Adrenal gland (tissue), 12 donors: ENCODE results near the gene AHCYL1. TPM values are rescaled to one million over a fixed set of nuclear protein-coding genes. Genes with fewer than 3 reads are reported as not detected.

ENCODE experiments used
- DNase-seq, 7 donors: peaks; one replicate each; pipeline ENCODE4 v3.0.0-alpha.2; 2019 to 2020
- H3K27ac ChIP-seq, 5 donors: fragments of 200-600 bp; sonication (generic) in 4 of 5; 1 replicate in 3 of 5; 2 replicates in 2 of 5; pipeline versions ENCODE4 v1.5.1 to v1.8.0; 2016 to 2020; ENCODE audit warnings: mild to moderate bottlenecking in 1 of 5
- H3K27me3 ChIP-seq: fragments of 200-600 bp; 2 replicates; pipeline ENCODE4 v1.8.0; 2021
- H3K36me3 ChIP-seq, 2 donors: fragments of 200-600 bp; replicated peaks in 1 of 2; 1 replicate in 1 of 2; 2 replicates in 1 of 2; pipeline versions ENCODE4 v1.5.1 to v1.8.0; 2018 to 2022
- H3K4me1 ChIP-seq, 2 donors: fragments of 200-600 bp; replicated peaks in 1 of 2; 1 replicate in 1 of 2; 2 replicates in 1 of 2; pipeline versions ENCODE4 v1.5.1 to v1.8.0; 2018 to 2021
- H3K4me3 ChIP-seq, 4 donors: fragments of 200-600 bp; sonication (generic) in 3 of 4; one replicate each; pipeline ENCODE4 v1.5.1; 2016 to 2018
- H3K9me3 ChIP-seq, 3 donors: fragments of 200-600 bp; sonication (generic) in 1 of 3; replicated peaks in 1 of 3; 1 replicate in 2 of 3; 2 replicates in 1 of 3; pipeline versions ENCODE4 v1.5.1 to v1.8.0; 2016 to 2021
- CTCF ChIP-seq, 6 experiments: fragments of 450-650 bp in 4 of 6; fragments of 200-600 bp in 2 of 6; sonication (generic) in 1 of 6; IDR thresholded peaks; 1 replicate in 5 of 6; 2 replicates in 1 of 6; pipeline versions ENCODE4 v1.5.1 to v1.8.0; 2016 to 2021; ENCODE audit warnings: antibody characterized with exemption in 6 of 6, mild to moderate bottlenecking in 2 of 6, moderate library complexity in 1 of 6
- POLR2A ChIP-seq, 2 donors: fragments of 450-650 bp; IDR thresholded peaks; one replicate each; pipeline ENCODE4 v1.6.1; 2017; ENCODE audit warnings: antibody characterized with exemption in 2 of 2, mild to moderate bottlenecking in 2 of 2, moderate library complexity in 1 of 2
- WGBS, 4 donors: extraction: QIAGEN DNeasy Blood & Tissue Kit in 2 of 4; methylation state at CpG; one replicate each; pipeline versions ENCODE4 v1.1.5 to v1.1.7; 2013 to 2017; 5-methylcytosine and 5-hydroxymethylcytosine counted together
- intact Hi-C, 2 donors: fragments of 100-400 bp; cut with DNase I; formaldehyde crosslinking; loops; one replicate each; pipeline versions ENCODE4 v1.14.1 to v1.15.0; 2022 to 2023
- polyA plus RNA-seq, 3 donors: library from polyadenylated mRNA; stranded (reverse); fragments of 200-250 nt in 2 of 3; fragments of 350-450 nt in 1 of 3; fragmentation: Illumina TruSeq in 1 of 3; extraction: RNeasy Lipid Tissue Mini Kit (QIAGEN cat#74804) in 1 of 3; gene quantifications; one replicate each; pipeline ENCODE4 v1.2.3, GENCODE V29; 2013 to 2014
- total RNA-seq, 9 donors: library from RNA; depleted of rRNA in 4 of 9; stranded (reverse); fragments of >200 nt in 4 of 9; fragments of 120-200 nt in 1 of 9; fragmentation: NEBNext Ultra II Directional in 1 of 9; extraction: Animal tissue kit (Norgen Biotek cat#: 25700) in 1 of 9; gene quantifications; one replicate each; pipeline versions ENCODE4 v1.1.0 to v1.2.4, GENCODE V29; 2013 to 2023
- donor health status: healthy with polysubstance abuse.
- donor health status: Bipolar disorder and iron deficiency.
- donor health status: DM: yes; HTN: yes; CAD: no.
- donor health status: DM: no; HTN: no; CAD: no.
- donor health status: DM: no; HTN: no; CAD: no.
- donor health status: DM: yes; HTN: yes; CAD: no.

Gene AHCYL1
- total and polyA plus RNA-seq, 12 donors, result 33.5 to 172 (median 95.3) TPM

GRCh38 chr1:110065841-110066240 lies 81.3 kb downstream of the AHCYL1 start:
- no peak for DNase-seq

GRCh38 chr1:110067479-110067892 lies 82.9 kb downstream of the AHCYL1 start:
- no peak for TF ChIP-seq CTCF (IDR thresholded peaks at IDR 0.05)
- no peak for TF ChIP-seq POLR2A (IDR thresholded peaks at IDR 0.05)
- DNase-seq, result no peak
- intact Hi-C loops, result no loop called here
- Histone ChIP-seq H3K27ac (no peak overlapping the region), H3K9me3 (no peaks in the 10 kb centered on the region), H3K27me3 (peaks cover 43% of the 10 kb centered on the region), H3K36me3 (no peaks in the 10 kb centered on the region), H3K4me1 (peaks cover 0 to 3% of the 10 kb centered on the region in 2 donors), H3K4me3 (no peak overlapping the region)
- 72 to 77% (median 75%) methylated on average over 11 to 23 of the region's 23 CpGs; no CpG with 5 or more reads in 1 of the 4 donors for WGBS, 4 donors

More at GRCh38 chr1:110065841-110066240, 81.3 kb downstream of the AHCYL1 start:
- peaks cover 0 to 3% of the 10 kb centered on the region in 2 donors for H3K4me1 ChIP-seq
- no peak overlapping the region for H3K27ac ChIP-seq
- intact Hi-C loops, result no loop called here
- WGBS, 4 donors, result 89 to 100% (median 95%) methylated on average over 2 to 5 of the region's 5 CpGs
- H3K9me3 ChIP-seq, result no peaks in the 10 kb centered on the region
- TF ChIP-seq POLR2A (IDR thresholded peaks at IDR 0.05) (no peak), CTCF (IDR thresholded peaks at IDR 0.05) (no peak)
- no peak overlapping the region for H3K4me3 ChIP-seq
- no peaks in the 10 kb centered on the region for H3K36me3 ChIP-seq
- peaks cover 38% of the 10 kb centered on the region for H3K27me3 ChIP-seq

- no peak for TF ChIP-seq POLR2A (IDR thresholded peaks at IDR 0.05)
- TF ChIP-seq CTCF (IDR thresholded peaks at IDR 0.05), result no peak
Measured at GRCh38 chr1:110067893-110068645, 83.5 kb downstream of the AHCYL1 start.

GRCh38 chr1:110068646-110069403 lies 84.3 kb downstream of the AHCYL1 start:
- Histone ChIP-seq H3K36me3 (no peaks in the 10 kb centered on the region), H3K9me3 (no peaks in the 10 kb centered on the region), H3K4me3 (peak overlapping the region in 1 of 4 donors; percentile 5), H3K27ac (no peak overlapping the region), H3K4me1 (peaks cover 0 to 3% of the 10 kb centered on the region in 2 donors), H3K27me3 (peaks cover 43% of the 10 kb centered on the region)
- 19 to 25% (median 23%) methylated on average over 58 to 68 of the region's 68 CpGs for WGBS, 4 donors
- TF ChIP-seq POLR2A (IDR thresholded peaks at IDR 0.05) (no peak), CTCF (IDR thresholded peaks at IDR 0.05) (no peak)
- no peak for DNase-seq
- intact Hi-C loops, result no loop called here

More at GRCh38 chr1:110067893-110068645, 83.5 kb downstream of the AHCYL1 start:
- Histone ChIP-seq H3K36me3 (no peaks in the 10 kb centered on the region), H3K4me3 (peak overlapping the region in 1 of 4 donors; percentile 5), H3K4me1 (peaks cover 0 to 3% of the 10 kb centered on the region in 2 donors), H3K27ac (no peak overlapping the region), H3K27me3 (peaks cover 43% of the 10 kb centered on the region), H3K9me3 (no peaks in the 10 kb centered on the region)
- no peak for DNase-seq
- 10 to 31% (median 24%) methylated on average over 8 to 68 of the region's 68 CpGs for WGBS, 4 donors
- intact Hi-C loops, result no loop called here
